GM12872 (cell line): ENCODE data around the gene OAS2.

ENCODE experiments used
- TF ChIP-seq, protein P1 (sequence below): IDR thresholded peaks from 3 replicates; pipeline ENCODE4 v1.5.1; 2011; ENCODE audit warnings: low read depth, mild to moderate bottlenecking, low read length, moderate library complexity; ENCODE audit not compliant: insufficient read depth

OAS2 gene

DNA sequence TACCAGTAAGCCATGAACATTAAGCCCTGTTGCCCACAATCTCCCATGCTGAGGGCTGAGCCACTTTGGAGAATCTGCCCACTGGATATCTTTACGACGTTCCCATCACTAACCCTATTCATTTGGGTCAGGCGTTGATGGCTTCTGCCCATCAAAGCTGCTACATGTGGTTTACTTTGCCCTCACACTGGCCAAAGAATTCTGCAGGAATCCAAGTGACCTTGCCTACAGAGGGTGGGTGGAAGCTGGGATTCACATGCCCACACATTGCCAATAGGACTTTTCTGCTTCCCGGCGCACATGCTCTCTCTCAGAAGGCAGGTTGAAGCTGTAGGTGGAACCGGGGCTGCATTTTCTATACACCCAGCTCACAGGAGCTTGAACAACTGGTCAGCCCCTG lies 28.3 kb downstream of the OAS2 start:
- TF ChIP-seq, protein P1, sequence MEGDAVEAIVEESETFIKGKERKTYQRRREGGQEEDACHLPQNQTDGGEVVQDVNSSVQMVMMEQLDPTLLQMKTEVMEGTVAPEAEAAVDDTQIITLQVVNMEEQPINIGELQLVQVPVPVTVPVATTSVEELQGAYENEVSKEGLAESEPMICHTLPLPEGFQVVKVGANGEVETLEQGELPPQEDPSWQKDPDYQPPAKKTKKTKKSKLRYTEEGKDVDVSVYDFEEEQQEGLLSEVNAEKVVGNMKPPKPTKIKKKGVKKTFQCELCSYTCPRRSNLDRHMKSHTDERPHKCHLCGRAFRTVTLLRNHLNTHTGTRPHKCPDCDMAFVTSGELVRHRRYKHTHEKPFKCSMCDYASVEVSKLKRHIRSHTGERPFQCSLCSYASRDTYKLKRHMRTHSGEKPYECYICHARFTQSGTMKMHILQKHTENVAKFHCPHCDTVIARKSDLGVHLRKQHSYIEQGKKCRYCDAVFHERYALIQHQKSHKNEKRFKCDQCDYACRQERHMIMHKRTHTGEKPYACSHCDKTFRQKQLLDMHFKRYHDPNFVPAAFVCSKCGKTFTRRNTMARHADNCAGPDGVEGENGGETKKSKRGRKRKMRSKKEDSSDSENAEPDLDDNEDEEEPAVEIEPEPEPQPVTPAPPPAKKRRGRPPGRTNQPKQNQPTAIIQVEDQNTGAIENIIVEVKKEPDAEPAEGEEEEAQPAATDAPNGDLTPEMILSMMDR: no peak

DNA sequence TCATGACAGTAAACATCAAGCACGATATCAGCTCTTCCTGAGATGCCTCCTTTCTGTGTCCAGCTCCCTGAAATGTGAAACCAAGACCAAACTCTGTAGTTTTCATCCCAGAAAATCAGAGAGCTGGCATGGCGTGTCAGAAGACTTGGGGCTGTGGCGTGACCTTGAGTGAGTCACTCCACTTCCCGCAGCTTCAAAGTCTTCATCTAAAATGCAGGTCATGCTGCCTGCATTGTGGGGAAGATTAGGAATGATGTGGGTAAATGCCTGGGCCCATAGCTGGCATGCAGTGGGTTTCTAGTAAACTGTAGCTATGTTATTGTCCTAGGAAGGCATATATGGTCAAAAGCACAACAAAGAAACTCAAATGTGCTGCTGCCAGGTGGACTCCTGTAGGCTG lies 28.8 kb downstream of the OAS2 start:
- TF ChIP-seq, protein P1: no peak

DNA sequence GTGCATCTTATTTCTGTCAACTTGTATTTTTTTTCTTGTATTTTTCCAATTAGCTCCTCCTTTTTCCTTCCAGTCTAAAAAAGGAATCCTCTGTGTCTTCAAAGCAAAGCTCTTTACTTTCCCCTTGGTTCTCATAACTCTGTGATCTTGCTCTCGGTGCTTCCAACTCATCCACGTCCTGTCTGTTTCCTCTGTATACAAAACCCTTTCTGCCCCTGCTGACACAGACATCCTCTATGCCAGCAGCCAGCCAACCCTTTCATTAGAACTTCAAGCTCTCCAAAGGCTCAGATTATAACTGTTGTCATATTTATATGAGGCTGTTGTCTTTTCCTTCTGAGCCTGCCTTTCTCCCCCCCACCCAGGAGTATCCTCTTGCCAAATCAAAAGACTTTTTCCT lies 32.4 kb downstream of the OAS2 start:
- TF ChIP-seq, protein P1: no peak

DNA sequence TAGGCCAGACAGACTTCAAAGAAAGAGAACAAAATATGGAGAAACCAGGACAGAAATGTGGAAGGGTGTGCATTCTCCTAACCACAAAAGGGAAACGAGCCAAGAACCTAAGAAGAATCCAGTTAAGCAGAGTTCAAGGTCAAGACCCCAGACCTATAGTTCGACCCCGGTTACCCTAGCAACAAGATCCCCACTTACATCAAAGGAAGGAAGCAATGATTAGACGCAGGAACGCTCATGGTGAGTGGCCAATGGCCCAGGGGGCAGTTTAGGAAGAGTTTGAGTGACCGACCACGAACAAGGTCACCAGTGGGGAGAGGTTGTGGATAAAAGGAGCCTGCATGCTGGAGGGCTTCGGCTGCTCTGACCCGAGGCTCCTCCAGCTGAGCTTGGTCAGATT lies 36.2 kb downstream of the OAS2 start:
- TF ChIP-seq, protein P1: no peak

DNA sequence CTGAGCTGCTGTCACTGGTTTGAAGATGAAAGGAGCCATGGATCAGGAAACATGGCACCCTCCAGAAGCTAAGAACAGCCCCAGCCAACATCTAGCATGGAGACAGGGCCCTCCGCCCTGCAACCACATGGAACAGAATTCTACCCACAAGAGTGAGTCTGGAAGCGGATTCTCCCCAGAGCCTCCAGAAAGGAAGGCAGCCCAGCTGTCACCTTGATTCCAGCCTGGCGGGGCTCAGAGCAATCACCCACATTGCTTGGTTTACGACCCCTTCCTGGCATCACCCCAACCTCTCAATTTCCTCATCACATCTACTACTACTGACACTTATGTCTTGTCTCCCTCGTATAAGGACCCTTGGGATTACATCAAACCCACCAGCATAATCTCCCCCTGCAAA lies 38.5 kb downstream of the OAS2 start:
- TF ChIP-seq, protein P1: no peak

DNA sequence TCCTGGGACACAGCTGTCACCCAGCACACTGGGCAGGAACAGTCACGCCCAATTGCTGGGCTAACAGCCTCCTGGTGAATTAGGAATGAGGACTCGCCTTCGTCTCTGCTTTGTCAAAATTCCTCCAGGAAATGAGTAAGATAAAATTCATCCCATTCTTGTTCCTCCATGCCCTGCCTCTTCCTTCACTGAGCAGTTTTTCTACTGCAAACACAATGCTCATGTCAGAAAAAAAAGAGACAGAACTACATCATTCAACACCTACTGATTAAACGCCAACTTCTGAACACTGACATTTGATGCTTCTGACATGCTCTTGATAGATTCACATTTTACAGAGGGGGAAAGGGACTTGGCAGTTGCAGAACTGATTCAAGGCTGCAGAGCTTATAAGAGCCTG lies 40.7 kb downstream of the OAS2 start:
- TF ChIP-seq, protein P1: no peak

DNA sequence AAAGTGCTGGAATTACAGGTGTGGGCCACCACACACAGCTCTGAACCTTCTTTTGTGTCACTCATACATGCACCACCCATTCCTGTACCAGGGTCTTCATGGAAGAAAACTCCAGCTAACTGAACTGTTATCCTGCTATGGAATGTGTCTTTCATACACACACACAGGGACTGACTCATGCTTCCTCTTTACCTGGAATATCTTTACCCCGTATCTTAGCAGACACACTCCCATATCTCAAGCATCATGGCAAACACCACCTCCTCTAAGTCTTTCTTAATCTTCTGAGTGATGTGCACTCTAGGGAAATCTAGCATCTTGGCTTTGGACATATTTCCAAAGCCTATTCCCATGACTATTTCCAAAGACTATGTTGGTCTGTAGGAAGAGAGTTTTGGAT lies 43.2 kb downstream of the OAS2 start:
- TF ChIP-seq, protein P1: no peak
